ENCODE results near the gene MTMR4.

MTMR4 gene

DNA sequence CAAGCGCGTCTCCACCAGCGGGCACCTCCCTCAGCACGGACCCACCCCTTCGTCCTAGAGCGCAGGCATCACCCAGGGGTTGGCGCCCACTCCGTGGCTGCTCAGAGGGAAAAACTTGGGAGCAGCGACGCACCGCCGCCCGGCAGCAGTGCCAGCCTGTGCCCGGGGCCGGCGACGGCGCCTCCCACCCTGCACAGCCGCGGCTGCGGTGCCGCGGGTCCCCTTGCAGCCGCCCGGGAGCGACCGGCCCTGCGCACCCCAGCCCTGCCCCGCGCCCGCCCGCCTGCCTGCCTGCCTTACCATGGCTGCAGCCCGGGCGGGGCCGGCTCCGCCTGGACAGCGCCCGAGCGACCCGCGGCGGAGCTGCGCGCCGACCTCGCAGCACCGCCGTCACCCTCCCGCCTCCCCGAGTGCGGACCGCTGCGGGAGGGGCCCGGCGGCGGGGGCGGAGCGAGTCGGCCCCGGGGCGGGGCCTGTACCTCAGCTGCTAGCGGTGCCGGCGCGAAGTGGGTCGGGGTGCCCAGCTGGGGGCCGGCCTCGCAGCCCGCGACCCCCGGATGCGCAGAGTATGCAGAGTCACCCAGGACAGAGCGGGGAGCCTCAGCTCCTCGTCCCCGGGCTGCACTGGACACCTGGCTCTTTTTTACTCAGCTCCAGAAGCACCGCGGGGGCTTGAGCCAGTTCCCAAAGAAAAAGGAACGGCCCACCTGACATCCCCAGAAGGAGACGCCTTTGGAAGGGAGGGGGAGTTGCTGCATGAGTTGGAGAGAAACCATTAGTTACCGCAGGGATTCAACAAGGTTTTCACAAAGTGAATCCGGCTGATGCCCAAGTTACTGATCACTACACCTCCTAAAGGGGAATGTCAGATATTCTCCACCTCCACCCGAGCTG is 17.5 kb upstream of the MTMR4 start:
- no peaks in the 10 kb centered on the region for H3K9me3 ChIP-seq (ENCODE audit: control insufficient read depth, insufficient read depth, low read length)
- no peaks in the 10 kb centered on the region for H3K36me3 ChIP-seq (ENCODE audit: insufficient read depth, low read length)
- H3K9ac ChIP-seq (ENCODE audit: low read depth, low read length): peak overlapping the region; percentile 82
- peaks cover 33% of the 10 kb centered on the region for H3K4me1 ChIP-seq (ENCODE audit: insufficient read depth, low read length)

DNA sequence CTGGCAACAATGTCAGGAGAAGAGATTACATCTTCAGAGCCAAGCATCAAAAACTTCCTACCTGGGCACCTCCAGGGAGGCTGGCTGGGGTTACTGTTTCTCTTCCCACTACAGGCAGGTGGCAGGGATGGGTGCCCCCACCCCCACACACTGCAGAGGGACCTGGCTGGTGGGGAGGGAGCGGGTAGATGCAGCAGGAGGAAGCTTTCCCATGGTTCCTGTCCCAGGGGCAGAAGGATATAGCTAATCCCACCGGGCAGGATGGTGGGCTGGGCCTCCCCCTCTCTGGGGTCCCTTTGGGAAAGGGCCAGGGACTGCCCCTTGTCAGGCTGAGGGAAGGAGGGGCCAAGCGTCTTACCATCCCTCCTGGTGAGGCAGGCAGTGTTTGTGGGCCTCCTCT is 16.7 kb upstream of the MTMR4 start:
- Histone ChIP-seq H3K4me1 (ENCODE audit: insufficient read depth, low read length) (peaks cover 39% of the 10 kb centered on the region), H3K9me3 (ENCODE audit: control insufficient read depth, insufficient read depth, low read length) (no peaks in the 10 kb centered on the region), H3K36me3 (ENCODE audit: insufficient read depth, low read length) (no peaks in the 10 kb centered on the region), H3K9ac (ENCODE audit: low read depth, low read length) (peak overlapping the region; percentile 82; the same call in 1 of the 2 replicates)

DNA sequence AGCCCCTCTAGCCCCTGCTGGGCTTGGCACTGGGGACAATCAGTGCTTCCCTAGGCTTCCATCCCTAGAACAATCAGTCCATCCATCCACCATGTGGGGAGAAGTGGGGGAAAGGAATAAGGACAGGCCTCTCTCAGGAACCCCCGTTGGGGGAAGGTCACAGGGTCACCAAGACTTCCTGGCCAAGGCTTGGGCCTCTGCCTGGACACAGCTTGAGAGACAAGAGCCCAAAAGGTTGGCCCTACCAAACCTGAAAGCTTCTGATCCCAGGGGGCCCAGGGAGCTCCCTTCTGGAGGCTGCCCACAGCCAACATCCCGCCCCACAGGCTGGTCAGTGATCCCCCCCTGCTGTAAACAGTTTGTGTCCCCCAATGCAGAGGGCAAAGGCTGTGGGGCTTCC is 16.2 kb upstream of the MTMR4 start:
- Histone ChIP-seq H3K4me1 (ENCODE audit: insufficient read depth, low read length) (peaks cover 40% of the 10 kb centered on the region), H3K9ac (ENCODE audit: low read depth, low read length) (no peak overlapping the region), H3K36me3 (ENCODE audit: insufficient read depth, low read length) (no peaks in the 10 kb centered on the region), H3K9me3 (ENCODE audit: control insufficient read depth, insufficient read depth, low read length) (no peaks in the 10 kb centered on the region)

DNA sequence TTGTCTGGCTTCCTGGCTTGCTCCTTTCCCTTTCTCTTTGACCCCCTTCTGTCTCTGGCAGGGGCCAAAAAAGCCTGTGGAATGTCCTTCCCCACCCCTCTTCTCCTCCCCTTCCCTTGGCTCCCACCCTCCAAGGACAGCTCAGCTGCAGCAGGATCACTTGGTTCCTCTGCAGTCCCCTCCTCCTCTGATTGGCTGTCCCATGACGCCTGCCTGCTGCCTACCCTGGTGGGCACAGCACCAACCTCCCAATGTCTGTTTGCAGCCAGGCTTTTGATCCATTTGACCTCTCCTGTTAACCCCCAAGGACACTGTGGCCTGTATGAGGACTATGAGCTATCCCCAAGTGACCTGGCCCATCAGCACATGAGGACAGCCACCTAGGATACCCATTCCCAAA is 14.8 kb upstream of the MTMR4 start:
- Histone ChIP-seq H3K4me1 (ENCODE audit: insufficient read depth, low read length) (peaks cover 42% of the 10 kb centered on the region), H3K36me3 (ENCODE audit: insufficient read depth, low read length) (no peaks in the 10 kb centered on the region), H3K9me3 (ENCODE audit: control insufficient read depth, insufficient read depth, low read length) (no peaks in the 10 kb centered on the region), H3K9ac (ENCODE audit: low read depth, low read length) (no peak overlapping the region)

DNA sequence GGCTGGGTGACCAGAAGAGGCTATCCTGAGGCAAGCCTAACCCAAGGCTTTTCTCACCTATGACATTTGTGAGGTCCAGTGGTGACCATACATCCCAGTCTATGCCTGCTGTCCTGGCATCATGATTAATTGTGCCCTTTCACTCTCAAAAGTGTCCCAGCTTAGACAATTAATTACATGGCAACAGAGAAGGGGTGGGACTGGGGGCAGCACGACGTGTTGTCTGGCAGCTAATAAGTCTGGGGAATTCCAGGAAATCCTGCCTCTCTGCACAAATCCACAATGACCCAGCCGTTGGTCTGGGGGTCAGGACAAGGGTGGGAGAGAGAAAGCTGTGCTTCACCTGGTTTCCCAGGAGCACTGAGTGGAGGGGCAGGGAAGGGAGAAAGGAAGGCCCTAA is 14.0 kb upstream of the MTMR4 start:
- H3K9ac ChIP-seq (ENCODE audit: low read depth, low read length): no peak overlapping the region
- H3K36me3 ChIP-seq (ENCODE audit: insufficient read depth, low read length): no peaks in the 10 kb centered on the region
- no peaks in the 10 kb centered on the region for H3K9me3 ChIP-seq (ENCODE audit: control insufficient read depth, insufficient read depth, low read length)
- peaks cover 42% of the 10 kb centered on the region for H3K4me1 ChIP-seq (ENCODE audit: insufficient read depth, low read length)

DNA sequence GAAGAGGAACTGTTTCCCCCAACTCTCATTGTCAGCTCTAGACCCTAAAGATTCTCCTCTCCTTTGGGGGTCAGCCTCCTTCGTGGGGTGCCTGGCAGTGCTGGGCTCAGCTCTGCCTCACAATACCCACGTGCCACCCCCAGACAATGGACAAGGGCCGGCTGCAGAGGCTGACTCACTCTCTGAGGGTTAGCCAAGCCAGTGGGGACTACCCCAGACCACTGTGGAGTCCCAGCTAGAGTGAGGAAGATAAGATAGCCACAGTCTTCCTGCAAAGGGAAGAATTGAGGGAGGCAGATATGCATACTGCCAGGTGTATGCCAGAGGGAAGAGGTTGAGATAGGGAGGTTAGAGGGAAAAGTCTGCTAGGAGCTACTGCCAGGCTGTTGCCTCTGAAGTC is 13.5 kb upstream of the MTMR4 start:
- Histone ChIP-seq H3K9ac (ENCODE audit: low read depth, low read length) (no peak overlapping the region), H3K4me1 (ENCODE audit: insufficient read depth, low read length) (peaks cover 38% of the 10 kb centered on the region), H3K9me3 (ENCODE audit: control insufficient read depth, insufficient read depth, low read length) (no peaks in the 10 kb centered on the region), H3K36me3 (ENCODE audit: insufficient read depth, low read length) (no peaks in the 10 kb centered on the region)

DNA sequence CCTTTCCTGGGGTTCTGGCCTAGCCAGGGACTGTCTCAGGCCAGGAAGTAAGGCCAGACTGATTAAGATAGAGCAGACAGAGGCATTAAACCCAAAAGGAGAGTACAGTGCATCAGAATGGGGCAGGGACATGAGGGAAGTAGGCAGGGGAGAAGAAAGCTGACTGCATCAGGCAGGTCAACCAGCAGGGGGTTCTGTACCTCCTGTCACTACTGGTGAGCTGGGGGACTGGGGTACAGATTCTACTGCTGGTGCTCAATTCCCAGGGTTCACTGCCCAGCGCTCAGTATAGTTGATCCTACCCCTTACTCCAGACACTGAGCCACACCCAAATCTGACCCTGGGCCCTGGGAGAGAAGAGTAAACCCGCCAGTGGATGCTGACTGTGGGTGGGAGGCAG is 12.9 kb upstream of the MTMR4 start:
- Histone ChIP-seq H3K36me3 (ENCODE audit: insufficient read depth, low read length) (no peaks in the 10 kb centered on the region), H3K9me3 (ENCODE audit: control insufficient read depth, insufficient read depth, low read length) (no peaks in the 10 kb centered on the region), H3K9ac (ENCODE audit: low read depth, low read length) (no peak overlapping the region), H3K4me1 (ENCODE audit: insufficient read depth, low read length) (peaks cover 32% of the 10 kb centered on the region)

DNA sequence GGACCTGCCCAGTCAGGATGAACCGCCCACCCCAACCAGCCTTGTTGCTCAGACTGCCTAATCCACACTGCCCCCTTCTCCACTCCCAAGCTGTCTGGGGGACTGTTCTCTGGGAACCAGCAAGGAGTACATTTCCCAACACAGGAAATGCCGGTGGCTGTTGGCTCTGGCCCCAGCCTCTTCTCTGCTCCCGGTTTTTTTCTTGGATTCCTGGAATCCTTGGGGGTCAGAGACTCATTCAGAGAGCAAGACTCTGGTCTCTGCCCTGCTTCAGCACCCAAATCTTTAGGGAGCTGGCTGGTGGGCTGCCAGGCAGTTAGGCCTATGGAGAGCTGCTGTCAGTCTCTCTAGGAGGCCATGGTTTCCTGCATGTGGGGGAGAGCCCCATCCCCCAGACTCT is 10.8 kb upstream of the MTMR4 start:
- H3K9ac ChIP-seq (ENCODE audit: low read depth, low read length): no peak overlapping the region
- H3K36me3 ChIP-seq (ENCODE audit: insufficient read depth, low read length): no peaks in the 10 kb centered on the region

DNA sequence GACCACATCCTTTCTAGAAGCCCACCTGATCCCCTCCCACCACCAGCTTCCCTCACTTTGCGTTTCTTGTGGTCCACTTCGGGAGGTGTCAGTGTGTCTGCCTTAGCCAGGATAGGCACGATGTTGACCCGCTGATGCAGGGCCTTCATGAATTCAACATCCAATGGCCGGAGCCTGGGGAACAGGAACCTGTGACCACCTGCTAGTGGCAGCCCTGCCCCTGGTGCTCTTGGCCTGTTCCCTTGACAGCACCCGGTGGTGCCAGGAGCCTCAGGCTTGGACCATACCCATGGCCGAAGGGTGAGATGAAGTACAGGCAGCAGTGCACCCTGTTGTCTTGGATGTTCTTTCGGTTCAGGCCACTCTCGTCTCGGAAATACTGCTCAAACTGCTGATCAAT is 7.2 kb upstream of the MTMR4 start:
- Histone ChIP-seq H3K36me3 (ENCODE audit: insufficient read depth, low read length) (no peaks in the 10 kb centered on the region), H3K9ac (ENCODE audit: low read depth, low read length) (no peak overlapping the region), H3K9me3 (ENCODE audit: control insufficient read depth, insufficient read depth, low read length) (no peaks in the 10 kb centered on the region), H3K4me1 (ENCODE audit: insufficient read depth, low read length) (peaks cover 28% of the 10 kb centered on the region)

More for the DNA sequence above, 10.8 kb upstream of the MTMR4 start:
- Histone ChIP-seq H3K9me3 (ENCODE audit: control insufficient read depth, insufficient read depth, low read length) (no peaks in the 10 kb centered on the region), H3K4me1 (ENCODE audit: insufficient read depth, low read length) (peaks cover 33% of the 10 kb centered on the region)

DNA sequence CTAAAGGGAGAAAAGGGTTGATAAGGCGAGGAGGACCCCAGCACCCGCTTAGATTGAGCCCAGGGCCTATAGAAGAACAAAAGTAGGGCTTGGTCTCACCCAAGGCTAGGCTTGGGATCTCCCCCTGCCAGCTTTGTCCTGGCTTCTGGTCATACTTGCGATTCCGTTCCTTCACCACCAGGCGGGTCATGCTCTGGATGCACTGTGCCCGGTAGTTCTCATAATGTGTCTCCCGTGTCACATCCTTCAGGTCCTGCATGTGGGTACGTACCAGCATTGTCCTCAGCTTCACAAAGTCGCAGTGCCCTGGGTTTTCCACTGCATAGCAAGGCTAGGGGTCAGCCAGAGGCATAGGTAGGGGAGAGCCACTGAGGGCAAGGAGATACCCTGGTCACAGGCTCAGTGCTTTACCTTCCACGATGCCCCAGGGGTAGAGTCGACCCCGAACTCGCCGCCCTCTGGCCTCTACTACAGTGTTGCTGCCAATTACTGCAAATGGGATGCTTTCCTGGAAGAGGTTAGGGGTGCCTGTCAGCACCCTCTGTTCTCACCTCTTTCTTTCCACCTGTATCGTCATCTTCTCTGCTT is 6.5 kb upstream of the MTMR4 start:
- Histone ChIP-seq H3K9me3 (ENCODE audit: control insufficient read depth, insufficient read depth, low read length) (no peaks in the 10 kb centered on the region), H3K4me1 (ENCODE audit: insufficient read depth, low read length) (peaks cover 22% of the 10 kb centered on the region), H3K9ac (ENCODE audit: low read depth, low read length) (no peak overlapping the region), H3K36me3 (ENCODE audit: insufficient read depth, low read length) (no peaks in the 10 kb centered on the region)

DNA sequence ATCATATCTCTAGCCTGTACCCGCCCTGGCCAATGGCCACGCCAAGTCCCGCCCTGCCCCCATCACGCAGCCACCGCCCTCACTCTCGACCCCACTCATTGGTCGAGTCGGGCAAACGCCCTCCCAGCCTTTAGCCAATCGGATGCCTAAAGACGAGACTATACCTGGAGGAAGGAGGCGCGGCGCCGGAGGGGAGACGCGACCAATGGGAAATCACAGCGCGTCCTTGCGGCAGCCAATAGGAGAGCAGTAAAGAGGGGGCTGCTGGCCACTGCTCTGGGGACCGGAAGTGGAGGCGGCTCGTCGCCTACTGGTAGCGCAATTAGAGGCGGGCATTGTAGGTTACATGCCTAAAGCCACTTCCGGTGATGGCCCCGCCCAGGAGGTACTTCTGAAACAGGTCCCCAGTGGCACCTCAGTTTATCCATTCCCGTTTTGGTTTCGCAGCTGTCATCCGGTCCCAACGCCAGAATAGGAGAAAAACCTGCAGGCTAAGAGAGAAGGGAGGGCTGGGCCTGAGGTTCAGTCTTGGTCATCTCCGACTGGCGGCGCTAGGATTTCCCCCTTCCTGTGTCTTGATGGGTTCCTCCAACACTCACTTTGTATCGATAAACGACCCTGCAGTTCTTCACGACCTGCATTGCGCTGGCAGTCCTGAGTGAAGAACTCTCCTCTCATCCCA is 3.6 kb upstream of the MTMR4 start:
- Histone ChIP-seq H3K36me3 (ENCODE audit: insufficient read depth, low read length) (no peaks in the 10 kb centered on the region), H3K4me1 (ENCODE audit: insufficient read depth, low read length) (peaks cover 14% of the 10 kb centered on the region), H3K9me3 (ENCODE audit: control insufficient read depth, insufficient read depth, low read length) (no peaks in the 10 kb centered on the region), H3K9ac (ENCODE audit: low read depth, low read length) (peak overlapping the region; percentile 89)

DNA sequence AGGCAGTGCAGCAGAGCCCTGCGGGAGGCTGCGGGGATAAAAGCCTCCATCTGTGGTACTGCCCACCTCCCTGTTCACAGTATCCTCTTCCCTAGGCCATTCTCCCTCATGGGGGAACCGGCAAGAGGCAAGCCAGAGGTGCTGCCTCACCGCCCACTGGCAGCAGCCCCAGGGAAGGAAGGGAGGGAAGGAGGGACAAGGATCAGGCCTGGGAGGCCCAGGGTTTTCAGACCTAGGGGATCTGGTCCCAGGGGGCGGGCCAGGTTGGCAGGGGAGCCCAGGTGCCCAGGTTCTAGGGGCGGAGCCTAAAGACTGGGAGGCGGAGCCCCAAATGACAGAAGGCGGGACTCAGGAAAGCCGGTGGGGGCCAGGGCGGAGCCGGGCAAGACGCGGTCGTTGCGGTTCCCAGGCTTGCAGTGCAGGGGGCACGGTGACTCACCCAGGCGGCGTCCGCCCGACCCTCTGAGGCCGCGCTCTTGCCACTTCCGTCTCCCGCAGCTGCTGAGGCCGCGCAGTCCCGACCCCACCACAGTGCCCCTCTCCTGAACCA is 3.0 kb upstream of the MTMR4 start:
- Histone ChIP-seq H3K9ac (ENCODE audit: low read depth, low read length) (peak overlapping the region; percentile 77), H3K4me1 (ENCODE audit: insufficient read depth, low read length) (peaks cover 14% of the 10 kb centered on the region), H3K36me3 (ENCODE audit: insufficient read depth, low read length) (no peaks in the 10 kb centered on the region), H3K9me3 (ENCODE audit: control insufficient read depth, insufficient read depth, low read length) (no peaks in the 10 kb centered on the region)

DNA sequence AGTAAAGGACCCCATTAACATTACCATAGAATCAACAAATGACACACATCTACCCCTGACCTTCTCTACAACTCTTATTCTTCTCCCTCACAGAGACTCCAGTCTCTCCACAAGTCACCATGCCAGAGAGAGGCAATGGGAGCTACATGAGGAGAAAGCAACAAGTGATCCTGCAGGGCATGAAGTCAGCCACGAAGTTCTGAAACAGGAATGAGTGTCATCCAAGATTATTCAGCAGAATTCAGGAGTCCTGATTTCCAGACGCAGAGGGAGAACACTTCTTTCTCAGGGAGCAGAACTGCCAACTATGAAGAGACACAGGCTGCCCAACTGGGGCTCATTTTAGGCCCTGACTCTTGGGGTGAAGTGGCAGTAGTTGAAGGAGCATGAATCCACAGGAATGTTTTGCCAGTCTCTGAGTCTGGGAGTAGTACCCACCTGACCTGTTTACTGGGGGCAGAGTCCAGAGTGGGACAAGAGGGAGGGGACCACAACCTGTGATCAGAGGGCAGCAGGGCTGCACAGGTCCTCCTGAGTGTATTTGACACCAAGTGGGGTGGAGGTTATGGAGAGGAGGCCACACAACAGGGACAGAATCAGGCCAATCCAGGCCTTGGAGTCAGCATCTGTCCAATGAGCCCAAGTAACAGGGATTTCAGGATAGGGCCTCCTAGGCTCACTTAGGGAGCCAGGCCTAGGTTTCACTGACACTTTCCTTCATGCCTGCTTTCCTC is 2.4 kb upstream of the MTMR4 start:
- Histone ChIP-seq H3K36me3 (ENCODE audit: insufficient read depth, low read length) (no peaks in the 10 kb centered on the region), H3K9me3 (ENCODE audit: control insufficient read depth, insufficient read depth, low read length) (no peaks in the 10 kb centered on the region), H3K4me1 (ENCODE audit: insufficient read depth, low read length) (peaks cover 14% of the 10 kb centered on the region), H3K9ac (ENCODE audit: low read depth, low read length) (peak overlapping the region; percentile 77)

DNA sequence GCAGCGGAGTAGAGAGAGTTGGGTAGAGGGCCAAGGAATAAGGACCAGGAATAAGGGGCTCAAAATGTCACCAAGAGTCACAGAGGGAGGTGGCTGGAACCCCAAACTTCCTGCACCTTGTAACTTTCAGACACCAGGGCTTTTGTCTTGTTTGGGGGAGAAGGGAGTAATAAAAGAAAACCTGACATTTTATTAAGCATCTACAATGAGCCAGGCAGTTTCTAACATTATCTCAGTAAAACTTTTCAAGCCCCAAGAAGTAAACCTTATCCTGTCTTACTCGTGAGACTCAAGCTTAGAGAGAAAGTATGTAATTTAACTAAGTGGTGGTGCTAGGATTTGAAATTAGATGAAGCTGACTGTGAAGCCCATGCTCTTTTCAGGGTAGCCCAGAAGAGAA is 848 bp upstream of the MTMR4 start:
- H3K4me1 ChIP-seq (ENCODE audit: insufficient read depth, low read length): peaks cover 12% of the 10 kb centered on the region
- H3K9ac ChIP-seq (ENCODE audit: low read depth, low read length): peak overlapping the region; percentile 89; the same call in 1 of the 2 replicates
- peaks cover 10% of the 10 kb centered on the region for H3K36me3 ChIP-seq (ENCODE audit: insufficient read depth, low read length)
- no peaks in the 10 kb centered on the region for H3K9me3 ChIP-seq (ENCODE audit: control insufficient read depth, insufficient read depth, low read length)
